Activated naive CD8-positive, alpha-beta T cell treated with anti-CD3 and anti-CD28 coated beads, Interleukin-2, amount 50 U/mL, for 16 hours (primary cell): ENCODE data around the gene HERC4.
"Not testable (repeated sequence)": the region's sequence is repeated elsewhere in the genome, so short reads cannot be mapped to it uniquely, and the experiment has no call there.

Experiments used
- DNase-seq: peaks from one replicate; pipeline ENCODE4 v3.0.0-alpha.2; 2020; ENCODE audit warnings: low read depth, low spot score

The HERC4 gene

DNA sequence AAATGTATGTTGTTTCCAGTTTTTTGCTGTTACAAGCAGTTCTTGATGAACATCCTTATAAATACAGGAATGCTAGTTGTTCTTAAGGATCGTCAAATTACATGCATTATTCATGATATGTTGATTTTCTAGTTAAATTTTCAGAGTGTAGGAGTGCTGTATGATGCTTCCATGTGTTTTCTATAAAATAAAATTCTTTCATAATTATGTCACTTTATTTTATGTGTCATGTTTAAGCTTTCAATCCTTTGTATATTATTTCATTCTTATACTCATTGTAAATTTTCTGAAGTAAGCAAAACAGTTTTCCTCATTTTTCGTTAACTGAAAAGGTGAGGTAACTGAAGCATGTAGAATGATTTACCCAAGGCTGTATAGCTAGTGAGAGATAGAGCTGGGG lies 17.4 kb upstream of the HERC4 start:
- no peak for DNase-seq

DNA sequence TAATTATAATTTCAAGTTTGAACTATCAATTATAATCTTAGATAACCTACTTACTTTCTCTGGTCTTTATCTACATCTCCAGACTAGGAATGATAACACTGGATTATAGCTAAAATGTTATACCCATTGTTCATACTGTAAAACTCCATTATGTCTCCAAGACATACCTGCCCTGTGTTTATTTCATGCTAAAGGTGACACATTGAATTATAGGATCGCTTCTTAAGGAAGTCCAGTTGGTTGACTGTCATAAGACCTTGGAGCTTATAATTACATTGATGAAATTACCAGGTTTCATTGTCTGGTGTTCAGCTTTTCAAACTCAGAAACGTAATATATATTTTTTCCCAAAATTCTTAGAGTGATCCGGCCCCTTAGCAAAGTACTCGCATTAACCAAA lies 15.5 kb upstream of the HERC4 start:
- DNase-seq: no peak

DNA sequence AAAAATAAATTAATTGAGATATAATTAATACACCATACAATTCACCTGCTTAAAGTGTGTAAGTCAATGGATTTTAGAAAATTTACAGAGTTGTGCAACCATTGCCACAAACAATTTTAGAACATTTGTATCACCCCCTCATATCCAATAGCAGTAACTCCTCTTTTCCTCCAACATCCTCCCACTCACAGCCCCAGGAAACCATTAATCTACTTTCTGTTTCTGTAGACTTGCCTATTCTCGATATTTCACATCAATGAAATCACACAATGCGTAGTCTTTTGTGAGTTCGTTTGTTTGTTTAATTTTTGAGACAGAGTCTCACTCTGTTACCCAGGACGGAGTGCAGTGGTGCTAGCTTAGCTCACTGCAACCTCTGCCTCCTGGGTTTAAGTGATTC lies 13.7 kb upstream of the HERC4 start:
- no peak for DNase-seq

DNA sequence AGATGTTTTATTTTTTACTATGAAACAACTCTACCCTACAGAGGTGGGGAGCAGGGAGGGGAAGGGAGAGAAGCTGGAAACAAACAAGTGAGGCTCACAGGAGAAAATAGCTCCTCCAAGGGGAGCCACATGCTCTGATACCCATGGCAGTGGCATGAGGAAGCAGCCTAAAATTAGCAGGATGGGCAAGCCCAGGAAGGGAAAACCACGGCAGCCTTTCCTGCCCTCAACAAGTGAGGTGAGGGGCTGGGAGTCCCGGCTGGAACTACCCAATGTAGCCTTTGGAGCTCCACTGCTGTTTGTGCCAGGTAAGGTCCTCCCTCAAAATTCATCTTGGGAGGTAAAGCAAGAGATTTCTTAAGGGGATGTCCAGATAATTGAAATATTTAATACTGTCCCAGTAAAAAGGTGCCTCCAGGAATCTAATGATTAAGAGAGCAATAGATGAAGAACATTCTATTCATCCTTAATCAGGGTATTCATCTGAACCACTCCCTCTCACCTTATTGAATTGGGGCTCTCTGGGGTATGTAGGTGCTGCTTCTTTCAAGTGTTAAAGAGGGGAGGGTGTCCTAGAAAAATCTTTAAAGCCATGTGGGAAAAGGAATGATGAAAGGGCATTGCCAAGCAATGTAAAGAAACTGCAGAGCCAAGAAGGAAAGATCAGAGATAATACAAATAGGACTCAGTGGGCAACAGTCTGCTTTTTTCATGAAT lies 12.8 kb upstream of the HERC4 start:
- DNase-seq: no peak

DNA sequence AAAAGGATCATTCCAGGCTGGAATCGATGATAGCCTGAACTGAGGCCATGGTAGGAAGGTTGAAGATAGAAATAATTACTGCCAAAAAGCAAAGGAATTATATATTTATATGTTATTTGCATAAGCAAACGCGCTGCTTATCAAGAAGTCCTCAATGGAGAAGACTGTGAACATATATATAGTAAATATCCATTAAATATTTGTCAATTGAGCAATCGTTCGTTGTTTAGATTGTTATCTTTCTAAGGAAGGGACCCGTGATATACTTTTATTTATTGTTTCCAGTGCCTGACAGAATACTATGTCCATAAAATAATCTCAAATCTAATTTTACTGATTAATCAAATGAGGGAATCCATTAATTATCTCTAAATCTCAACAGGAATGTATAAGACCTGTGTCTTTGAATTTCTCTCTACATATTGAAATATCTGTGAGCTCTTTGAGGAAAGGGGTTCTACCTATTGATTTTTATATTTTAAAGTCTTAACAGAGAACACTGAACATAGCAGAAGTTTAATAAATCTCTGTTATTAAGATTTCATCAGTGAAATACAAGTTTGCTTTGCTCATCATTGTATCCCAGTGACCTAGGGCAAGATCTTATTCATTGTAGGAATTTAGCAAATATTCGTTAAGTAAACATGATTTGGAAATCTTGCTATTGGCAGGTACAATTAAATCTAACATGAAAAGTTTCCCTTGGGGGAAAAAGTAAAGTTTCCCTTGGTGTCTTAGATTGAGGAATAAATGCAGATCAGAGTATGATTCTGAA lies 12.0 kb upstream of the HERC4 start:
- DNase-seq: no peak

DNA sequence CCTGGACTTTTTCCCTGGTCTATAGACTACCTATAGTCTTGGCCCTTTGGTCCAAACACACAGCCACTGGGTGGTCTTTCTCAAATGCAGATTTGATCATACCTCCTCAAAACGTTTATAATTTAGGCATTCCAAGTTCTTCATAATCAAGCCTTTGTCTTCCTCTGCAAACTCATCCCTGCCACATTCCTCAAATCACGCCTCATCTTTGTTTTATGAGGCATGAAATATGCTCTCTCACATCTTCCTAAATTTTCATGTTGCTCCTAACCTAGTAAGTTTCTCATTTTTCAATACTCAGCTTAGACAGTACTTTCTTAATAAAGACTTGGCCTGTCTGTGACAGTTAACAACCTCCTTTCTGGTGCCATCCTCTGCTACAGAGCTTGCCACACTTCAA lies 10.9 kb upstream of the HERC4 start:
- no peak for DNase-seq

DNA sequence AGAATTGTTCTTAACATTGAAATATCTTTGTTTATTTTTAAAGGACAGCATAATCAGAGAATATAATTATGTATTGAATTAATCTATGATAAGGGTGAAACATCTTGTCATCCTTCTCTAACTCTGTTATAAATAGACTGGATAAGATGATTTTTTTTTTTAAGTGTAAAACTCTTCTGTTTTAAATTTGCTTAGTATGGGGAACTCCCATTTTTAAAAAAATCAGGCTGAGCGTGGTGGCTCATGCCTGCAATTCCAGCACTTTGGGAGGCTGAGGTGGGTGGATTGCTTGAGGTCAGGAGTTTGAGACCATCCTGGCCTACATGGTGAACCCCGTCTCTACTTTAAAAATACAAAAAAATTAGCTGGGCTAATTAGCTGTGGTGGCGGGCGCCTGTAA lies 9.4 kb upstream of the HERC4 start:
- no peak for DNase-seq

DNA sequence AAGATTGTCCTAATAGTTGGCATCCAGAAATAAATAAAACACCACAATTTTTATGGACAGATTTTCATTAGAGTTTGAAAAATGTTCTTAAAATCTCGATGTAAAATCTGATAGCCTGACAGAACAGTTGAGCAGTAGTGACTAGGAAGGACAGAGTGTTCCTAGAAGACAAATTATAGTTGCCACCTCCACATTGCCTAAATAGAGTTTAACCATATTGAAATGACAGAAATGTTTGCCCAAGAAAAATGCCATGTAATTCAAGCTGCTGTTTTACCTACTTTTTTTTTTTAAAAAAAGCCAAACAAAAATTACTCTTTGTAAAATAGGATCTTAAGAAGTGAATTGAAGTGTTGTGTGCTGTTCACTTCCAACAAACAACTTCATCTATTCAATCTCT lies 8.9 kb upstream of the HERC4 start:
- no peak for DNase-seq

DNA sequence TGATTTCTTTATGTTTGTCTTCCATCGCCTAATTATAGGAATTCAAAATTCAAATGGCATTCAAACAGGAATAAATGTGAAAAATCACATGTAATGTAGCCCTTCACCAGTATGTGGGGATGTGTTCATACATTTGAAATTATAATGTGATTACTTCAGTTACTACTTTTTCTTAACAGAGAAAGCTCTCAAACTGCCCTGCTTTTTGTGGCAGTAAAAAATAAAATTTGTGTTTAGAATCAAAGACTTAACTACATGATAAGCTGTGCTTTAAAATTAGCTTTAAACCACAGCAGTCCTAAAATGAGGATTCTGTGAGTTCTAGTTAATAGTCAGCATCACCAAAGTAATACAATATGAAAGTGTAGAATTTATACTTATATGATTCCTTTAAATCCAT lies 7.8 kb upstream of the HERC4 start:
- no peak for DNase-seq

DNA sequence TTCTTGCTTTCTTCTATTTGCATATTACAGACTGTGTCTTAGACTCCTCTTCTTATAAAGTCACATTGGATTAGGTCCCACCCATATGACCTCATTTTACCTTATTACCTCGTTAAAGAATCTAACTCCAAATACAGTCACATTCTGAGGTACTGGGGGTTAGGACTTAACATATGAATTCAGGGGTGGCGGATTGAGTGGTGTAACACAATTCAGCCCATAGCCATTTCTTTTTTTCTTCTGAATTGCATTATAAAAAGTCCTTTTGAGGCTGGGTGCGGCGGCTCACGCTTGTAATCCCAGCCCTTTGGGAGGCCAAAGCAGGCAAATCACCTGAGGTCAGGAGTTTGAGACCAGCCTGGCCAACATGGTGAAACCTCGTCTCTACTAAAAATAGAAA lies 6.8 kb upstream of the HERC4 start:
- no peak for DNase-seq

DNA sequence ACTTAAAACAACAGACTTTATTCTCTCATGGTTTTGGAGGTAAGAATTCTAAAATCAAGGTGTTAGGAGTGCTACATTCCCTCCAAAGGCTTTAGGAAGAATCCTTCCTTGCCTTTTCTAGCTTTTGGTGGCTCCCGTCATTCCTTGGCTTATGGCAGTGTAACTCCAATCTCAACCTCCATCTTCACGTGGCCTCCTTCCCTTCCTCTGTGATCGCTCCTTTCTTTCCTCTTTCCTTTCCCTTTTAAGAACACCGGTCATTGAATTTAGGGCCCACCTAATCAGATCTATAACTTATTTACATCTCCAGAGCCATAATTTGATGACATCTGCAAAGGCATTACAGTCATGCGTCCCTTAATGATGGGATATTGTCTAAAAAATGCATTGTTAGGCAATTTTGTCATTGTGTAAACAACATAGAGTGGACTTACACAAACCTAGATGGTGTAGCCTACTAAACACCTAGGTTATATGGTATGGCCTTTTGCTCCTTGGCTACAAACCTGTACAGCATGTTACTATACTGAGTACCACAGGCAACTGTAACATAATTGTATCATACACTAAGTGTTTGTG lies 5.9 kb upstream of the HERC4 start:
- no peak for DNase-seq

DNA sequence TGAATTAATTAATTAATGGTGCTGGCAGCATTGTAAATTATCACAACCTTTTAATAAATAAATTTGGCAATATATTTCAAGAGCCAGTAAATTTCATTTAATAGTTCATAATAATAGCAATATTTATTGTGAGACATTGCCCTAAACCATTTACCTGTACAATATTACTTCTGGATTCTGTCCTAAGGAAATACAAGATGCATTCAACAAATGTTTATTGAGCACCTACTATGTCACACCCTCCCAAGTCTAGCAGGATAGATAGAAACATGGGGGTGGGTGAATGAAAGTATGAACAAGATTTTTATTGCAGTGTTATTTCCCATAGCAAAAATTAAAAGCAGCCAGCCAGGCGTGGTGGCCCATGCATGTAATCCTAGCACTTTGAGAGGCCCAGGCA lies 4.4 kb upstream of the HERC4 start:
- no peak for DNase-seq

DNA sequence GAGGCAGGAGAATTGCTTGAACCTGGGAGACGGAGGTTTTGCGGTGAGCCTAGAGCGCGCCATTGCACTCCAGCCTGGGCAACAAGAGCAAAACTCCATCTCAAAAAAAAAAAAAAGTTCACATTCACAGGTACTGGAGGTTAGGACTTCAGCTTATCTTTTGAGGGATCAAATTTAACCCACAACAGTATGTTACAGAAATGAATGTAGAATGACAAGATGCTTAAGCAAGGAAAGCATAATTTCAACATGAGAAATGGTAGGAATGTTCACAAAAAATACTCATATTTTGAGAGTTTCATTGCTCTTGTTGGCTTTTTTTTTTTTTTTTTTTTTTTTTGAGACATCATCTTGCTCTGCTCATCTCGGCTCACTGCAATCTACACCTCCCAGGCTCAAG lies 1.9 kb upstream of the HERC4 start:
- DNase-seq: no peak

DNA sequence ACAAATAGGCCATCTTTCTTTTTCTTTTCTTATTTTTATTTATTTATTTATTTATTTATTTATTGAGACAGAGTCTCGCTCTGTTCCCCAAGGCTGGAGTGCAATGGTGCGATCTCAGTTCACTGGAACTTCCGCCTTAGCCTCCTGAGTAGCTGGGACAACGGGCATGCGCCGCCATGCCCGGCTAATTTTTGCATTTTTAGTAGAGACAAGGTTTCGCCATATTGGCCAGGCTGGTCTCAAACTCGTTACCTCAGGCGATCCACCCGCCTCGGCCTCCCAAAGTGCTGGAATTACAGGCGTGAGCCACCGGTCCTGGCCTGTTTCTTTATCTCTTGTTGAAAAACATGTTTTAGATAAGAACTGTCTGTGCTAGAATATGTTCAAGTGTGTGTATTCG lies 998 bp upstream of the HERC4 start:
- DNase-seq: not testable (repeated sequence)

DNA sequence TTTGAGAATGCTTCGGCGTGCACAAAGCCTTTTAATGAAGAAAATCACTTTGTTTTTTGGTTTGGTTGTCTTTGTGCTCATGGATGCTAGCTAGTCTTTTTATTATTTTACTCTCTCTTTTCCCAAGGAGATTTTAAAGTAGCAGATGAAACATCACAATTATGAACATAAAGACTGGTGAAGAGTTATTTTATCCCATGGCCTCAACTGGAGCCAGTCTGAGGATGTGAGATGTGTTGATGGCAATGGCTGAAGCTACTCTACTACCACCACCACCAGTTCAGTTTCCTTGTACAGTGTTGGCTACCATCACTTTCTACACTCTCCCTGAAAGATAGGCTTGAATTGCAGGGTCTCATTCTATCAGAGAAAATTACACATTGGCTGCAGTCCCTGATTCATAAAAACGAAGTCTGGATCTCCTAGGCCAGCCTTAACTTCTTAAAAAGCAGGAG lies 494 bp upstream of the HERC4 start:
- DNase-seq: no peak

DNA sequence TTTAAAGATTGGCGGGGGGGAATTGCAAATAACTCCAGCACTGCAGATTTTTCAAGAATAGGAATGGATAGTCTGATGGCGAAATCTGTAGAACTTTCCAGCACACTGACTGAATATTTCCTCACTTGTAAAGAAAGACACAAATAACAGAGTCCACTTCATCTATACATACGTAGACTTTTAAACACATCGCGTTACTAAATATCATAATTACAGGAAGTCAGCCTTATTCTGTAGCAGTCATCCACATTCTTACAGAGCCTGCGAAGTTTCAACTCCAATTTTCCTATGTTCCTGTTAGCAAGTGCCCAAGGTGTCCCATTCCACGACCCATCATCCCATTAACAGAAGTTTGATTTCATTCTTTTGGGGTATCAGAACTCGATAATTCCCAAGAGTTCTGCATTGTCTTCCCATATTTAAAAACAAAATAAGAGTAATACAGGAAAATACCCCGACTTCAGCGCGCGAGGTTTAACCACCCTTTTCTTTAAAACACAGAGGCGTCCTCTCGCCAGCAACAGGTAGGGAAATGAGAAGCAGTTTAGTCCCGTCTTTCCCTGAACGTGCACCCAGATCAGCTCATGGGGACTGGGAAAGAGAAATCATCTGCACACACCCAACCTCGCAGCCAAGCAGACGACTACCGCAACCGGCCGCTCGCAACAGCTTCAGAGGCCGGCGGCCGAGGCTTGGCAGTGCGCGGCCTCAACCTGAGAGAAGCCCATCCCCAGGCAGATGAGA lies 880 bp downstream of the HERC4 start:
- DNase-seq: no peak

DNA sequence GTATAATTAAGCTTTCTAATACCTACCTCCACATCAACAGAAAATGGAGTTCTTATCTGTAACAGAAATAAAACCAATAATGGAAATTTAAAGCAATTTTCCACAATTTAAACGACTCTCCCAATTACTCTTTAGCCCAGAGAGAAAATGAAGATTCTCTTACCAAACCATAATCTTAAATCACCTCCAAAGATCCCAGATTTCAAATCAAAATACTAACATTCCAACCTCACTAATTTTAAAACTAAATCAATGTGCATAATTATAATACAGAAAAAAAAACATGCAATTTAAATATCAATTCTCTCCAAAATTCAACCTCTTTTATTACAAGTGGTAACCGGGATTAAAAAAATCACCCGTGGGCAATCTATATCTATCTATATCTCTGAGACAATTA lies 1.5 kb downstream of the HERC4 start:
- no peak for DNase-seq

DNA sequence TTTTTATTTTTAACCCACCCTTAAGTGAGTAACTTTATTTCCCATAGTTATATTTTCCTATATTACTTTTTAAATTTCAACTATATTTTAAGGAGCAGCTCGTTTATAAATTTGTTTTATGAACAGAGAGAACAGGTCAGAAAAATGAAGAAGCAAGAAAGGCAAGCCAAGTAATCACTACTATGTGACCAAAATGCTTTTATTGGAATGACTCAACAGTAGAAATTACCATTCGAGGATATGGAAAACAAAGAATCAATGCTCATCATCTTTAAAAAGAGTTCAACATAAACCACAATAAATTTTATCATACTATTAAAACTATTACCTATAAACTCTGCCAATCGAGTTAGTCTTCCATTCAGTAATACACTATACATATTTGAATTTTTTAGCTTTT lies 7.6 kb downstream of the HERC4 start:
- DNase-seq: no peak

DNA sequence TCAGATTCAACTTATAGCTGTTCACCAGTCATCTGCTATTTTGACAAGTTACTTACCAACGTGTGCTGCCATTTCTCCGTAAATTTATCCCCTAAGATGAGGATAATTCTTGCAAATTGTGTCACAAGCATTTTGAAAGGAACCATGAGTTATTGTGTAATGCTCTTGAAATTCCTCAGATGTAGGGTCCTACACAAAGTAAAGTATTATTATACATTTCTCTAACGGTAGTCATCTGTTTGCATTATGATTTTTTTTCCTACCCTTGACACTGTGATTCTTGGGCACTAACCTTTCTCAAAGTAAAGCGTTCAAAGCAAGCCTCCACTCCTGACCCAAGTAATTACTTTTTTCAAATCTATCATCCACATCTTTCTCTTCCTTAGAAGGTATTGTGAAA lies 8.1 kb downstream of the HERC4 start:
- no peak for DNase-seq

DNA sequence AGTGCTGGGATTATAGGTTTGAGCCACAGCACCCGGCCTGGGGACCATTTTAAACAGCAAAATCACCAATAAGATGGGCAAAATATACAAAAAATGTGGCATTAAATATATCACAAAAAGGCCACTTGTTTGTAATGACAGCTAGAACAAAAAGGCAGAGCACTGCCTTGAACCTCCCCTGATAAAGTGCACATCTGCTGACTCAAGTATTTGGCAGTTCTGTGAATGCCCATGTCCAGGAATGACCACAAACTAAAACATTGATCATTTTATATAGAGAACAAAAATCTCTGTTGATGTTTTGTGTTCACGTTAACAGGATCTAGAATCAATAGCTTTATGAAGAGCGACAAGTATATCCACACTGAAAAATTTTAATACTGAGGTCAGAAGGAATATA lies 21.5 kb downstream of the HERC4 start:
- DNase-seq: no peak

DNA sequence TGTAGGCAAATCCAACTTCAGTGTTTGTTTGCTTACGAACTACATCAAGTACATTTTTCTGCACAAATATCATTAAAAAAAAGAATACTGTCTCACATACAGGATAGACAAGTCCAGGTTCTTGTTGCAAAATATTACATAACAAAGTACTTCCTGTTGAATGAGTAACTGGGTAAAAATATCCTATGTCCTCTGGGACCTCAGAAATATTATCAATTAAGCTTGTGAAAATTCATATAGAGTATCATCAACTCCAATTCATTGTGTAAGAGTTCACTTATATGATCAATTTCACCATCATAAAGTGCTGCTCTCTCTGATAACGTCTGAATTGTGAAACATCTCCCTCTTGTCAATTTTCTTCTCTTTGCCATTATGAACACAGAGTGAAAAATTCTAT lies 22.6 kb downstream of the HERC4 start:
- DNase-seq: no peak

DNA sequence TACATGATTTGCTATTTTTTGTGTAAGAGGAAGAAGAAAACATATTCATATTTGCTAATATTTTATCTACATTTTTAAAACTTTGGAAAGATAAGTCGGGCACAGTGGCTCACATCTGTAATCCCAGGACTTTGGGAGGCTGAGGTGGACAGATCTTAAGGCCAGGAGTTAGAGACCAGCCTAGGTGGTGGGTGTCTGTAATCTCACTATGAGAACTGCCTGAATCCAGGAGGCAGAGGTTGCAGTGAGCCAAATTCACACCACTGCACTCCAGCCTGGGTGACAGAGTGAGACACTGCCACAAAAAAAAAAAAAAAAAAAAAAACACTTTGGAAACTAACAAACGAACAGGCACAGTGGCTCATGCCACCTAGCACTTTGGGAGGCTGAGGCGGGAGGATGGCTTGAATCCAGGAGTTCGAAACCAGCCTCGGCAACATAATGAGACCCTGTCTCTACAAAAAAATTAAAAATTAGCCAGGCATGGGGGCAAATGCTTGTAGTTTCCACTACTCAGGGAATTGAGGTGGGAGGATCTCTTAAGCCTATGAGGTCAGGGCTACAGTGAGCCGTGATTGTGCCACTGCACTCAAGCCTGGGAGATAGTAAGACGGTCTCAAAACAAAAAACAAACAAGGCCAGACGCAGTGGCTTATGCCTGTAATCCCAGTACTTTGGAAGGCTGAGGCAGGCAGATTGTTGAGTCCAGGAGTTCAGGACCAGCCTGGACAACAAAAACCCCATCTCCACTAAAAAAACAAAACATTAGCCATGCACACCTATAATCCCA lies 25.6 kb downstream of the HERC4 start:
- no peak for DNase-seq
